GM20431 (cell line): ENCODE results near the gene NLGN4Y.

Source experiments
- in situ Hi-C: fragments of 300-500 bp; cut with MseI, MboI; formaldehyde crosslinking; loops from one replicate; pipeline ENCODE4 v1.15.0; 2020; ENCODE audit warnings: low sequenced_read_pairs; ENCODE audit not compliant: unreplicated experiment

NLGN4Y gene

GRCh38 chrY:14524272-14525231, at the start of gene NLGN4Y:
Gene NLGN4Y, plus strand, starts transcription at chrY:14524529. Its CDS starts 97,591 bp downstream, at chrY:14622120.
- in situ Hi-C loops = no loop called here

GRCh38 chrY:14485935-14486334, 38.4 kb upstream of the NLGN4Y start:
- in situ Hi-C loops = no loop called here

- in situ Hi-C loops = no loop called here
Measured at GRCh38 chrY:14490226-14490625, 34.1 kb upstream of the NLGN4Y start.

- in situ Hi-C loops = no loop called here
Measured at GRCh38 chrY:14498071-14498470, 26.3 kb upstream of the NLGN4Y start.

- in situ Hi-C loops = no loop called here
Measured at GRCh38 chrY:14504592-14504991, 19.7 kb upstream of the NLGN4Y start.

- in situ Hi-C loops = no loop called here
Measured at GRCh38 chrY:14522379-14522950, 1.9 kb upstream of the NLGN4Y start.

GRCh38 chrY:14523491-14524271, 648 bp upstream of the NLGN4Y start:
- in situ Hi-C loops = no loop called here

- in situ Hi-C loops = no loop called here
Measured at GRCh38 chrY:14525315-14525714, 986 bp downstream of the NLGN4Y start.

GRCh38 chrY:14528361-14528760, 4.0 kb downstream of the NLGN4Y start:
- in situ Hi-C loops = no loop called here

- in situ Hi-C loops = no loop called here
Measured at GRCh38 chrY:14536703-14537102, 12.4 kb downstream of the NLGN4Y start.

- in situ Hi-C loops = no loop called here
Measured at GRCh38 chrY:14543506-14543905, 19.2 kb downstream of the NLGN4Y start.

GRCh38 chrY:14581294-14581693, 57.0 kb downstream of the NLGN4Y start:
- in situ Hi-C loops = no loop called here

- in situ Hi-C loops = no loop called here
Measured at GRCh38 chrY:14586725-14587124, 62.4 kb downstream of the NLGN4Y start.

GRCh38 chrY:14601372-14601771, 77.0 kb downstream of the NLGN4Y start:
- in situ Hi-C loops = no loop called here

GRCh38 chrY:14617625-14618024, 93.3 kb downstream of the NLGN4Y start:
- in situ Hi-C loops = no loop called here

GRCh38 chrY:14618513-14618912, 94.2 kb downstream of the NLGN4Y start:
- in situ Hi-C loops = no loop called here

- in situ Hi-C loops = no loop called here
Measured at GRCh38 chrY:14628208-14628607, 103.9 kb downstream of the NLGN4Y start.

- in situ Hi-C loops = no loop called here
Measured at GRCh38 chrY:14631676-14632075, 107.3 kb downstream of the NLGN4Y start.

GRCh38 chrY:14633718-14634117, 109.4 kb downstream of the NLGN4Y start:
- in situ Hi-C loops = no loop called here

- in situ Hi-C loops = no loop called here
Measured at GRCh38 chrY:14634954-14635353, 110.6 kb downstream of the NLGN4Y start.

GRCh38 chrY:14637551-14637950, 113.2 kb downstream of the NLGN4Y start:
- in situ Hi-C loops = no loop called here
